Hindlimb muscle (tissue), 1 donor: ENCODE results near the gene CCDC120. TPM values are rescaled to one million over a fixed set of nuclear protein-coding genes. Genes with fewer than 3 reads are reported as not detected.

Source experiments
- DNase-seq: peaks from one replicate; pipeline ENCODE4 v3.0.0-alpha.2; 2013
- polyA plus RNA-seq: library from polyadenylated mRNA; unstranded; fragments of 120-200 nt; gene quantifications from one replicate; pipeline ENCODE4 v1.2.1, GENCODE V29; 2013; ENCODE audit not compliant: insufficient read length

CCDC120 gene
- polyA plus RNA-seq, 1 donor, result 4.6 TPM

DNA sequence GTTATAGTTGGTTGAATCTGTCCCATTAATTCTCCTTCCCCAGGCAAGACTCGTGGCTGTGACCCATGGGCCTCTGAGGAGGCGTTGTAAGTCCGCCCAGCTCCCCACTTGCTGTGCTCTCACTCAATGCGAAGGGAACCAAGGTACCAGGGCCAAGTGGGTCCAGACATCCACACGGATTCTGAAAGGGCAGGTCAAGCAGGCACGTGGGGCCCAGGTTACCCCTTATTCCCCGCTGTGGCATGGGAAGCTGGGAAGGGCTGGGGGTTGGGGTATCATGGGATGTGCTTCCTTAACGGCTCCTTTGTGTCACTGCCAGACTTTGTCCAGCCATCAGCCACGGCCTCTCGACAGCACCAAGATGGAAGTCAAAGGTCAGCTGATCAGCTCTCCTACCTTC is 3.1 kb downstream of the CCDC120 start:
- no peak for DNase-seq

- no peak for DNase-seq
Measured at GRCh38 chrX:49063715-49064114, 4.9 kb downstream of the CCDC120 start.

- no peak for DNase-seq
Measured at GRCh38 chrX:49064303-49064702, 5.5 kb downstream of the CCDC120 start.

DNA sequence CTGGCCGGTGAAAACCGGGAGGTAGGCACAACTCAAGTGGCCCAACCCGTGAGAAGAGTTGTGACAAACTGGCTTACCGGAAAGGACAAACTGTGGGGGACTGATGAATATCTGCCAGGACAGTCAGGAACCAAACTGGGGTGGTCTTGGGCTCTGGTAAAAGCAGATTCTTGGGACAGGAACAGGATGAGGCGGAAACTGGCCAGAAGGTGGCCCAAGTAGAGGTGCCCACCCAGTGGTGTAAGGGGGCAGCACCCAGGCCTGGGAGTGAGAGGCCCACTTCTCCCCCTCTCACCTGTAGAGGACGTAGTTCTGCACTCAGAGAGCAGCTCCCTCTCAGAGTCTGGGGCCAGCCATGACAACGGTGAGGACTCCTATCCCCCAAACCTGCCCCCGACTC is 5.9 kb downstream of the CCDC120 start:
- no peak for DNase-seq

DNA sequence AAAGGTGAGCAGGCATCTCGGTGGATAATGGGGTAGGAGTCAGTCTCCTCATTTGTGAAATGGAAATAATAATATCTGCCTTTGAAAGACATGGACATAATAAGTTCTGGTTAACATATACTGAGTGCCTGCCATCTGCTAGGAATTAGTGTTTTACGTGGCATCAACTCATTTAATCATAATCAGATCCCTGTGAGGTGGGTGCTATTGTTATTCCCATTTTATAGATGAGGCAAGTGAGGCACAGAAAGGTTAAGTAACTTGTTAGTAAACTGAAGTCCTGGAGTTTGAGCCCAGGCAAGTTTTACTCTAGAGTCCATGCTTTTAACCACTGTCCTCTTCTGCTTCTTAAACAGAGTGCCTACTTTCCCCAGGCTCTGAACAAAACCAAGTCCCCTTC is 7.5 kb downstream of the CCDC120 start:
- DNase-seq, result no peak

- DNase-seq, result no peak
Measured at GRCh38 chrX:49066690-49067089, 7.9 kb downstream of the CCDC120 start.

DNA sequence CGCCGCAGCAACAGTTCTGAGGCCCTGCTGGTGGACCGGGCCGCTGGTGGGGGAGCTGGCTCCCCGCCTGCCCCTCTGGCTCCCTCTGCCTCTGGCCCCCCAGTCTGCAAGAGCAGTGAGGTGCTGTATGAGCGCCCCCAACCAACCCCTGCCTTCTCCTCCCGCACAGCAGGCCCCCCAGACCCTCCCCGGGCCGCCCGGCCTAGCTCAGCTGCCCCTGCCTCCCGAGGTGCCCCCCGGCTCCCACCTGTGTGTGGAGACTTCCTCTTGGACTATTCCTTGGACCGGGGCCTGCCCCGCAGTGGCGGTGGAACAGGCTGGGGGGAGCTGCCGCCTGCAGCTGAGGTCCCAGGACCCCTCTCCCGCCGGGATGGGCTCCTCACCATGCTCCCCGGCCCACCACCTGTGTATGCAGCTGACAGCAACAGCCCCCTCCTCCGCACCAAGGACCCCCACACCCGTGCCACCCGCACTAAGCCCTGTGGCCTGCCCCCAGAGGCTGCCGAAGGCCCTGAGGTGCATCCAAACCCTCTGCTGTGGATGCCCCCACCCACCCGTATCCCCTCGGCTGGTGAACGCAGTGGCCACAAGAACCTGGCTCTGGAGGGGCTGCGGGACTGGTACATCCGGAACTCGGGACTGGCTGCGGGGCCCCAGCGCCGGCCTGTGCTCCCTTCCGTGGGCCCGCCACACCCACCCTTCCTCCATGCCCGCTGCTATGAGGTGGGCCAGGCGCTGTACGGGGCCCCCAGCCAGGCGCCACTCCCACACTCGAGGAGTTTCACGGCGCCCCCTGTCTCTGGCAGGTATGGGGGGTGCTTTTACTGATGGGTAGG is 8.7 kb downstream of the CCDC120 start:
- no peak for DNase-seq

DNA sequence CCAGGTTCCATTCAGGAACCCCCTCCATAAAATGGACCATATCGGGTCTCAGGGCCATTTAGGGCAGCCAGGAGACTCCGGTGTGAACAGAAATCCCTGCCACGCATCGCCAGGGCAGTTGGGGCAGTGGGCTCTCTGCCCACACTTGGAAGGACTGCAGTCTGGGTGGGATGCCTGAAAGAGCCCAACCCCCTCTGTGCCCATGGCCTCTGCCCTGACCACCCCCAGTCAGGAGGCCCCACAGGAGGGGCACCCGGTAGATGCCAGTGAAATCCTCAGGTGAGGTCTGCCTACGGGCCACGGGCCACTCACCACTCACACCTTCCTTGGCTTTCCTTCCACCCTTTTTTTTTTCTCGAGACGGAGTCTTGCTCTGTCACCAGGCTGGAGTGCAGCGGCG is 10.2 kb downstream of the CCDC120 start:
- DNase-seq, result no peak

- no peak for DNase-seq
Measured at GRCh38 chrX:49070988-49071387, 12.2 kb downstream of the CCDC120 start.

GRCh38 chrX:49071877-49072711 is 13.3 kb downstream of the CCDC120 start:
- DNase-seq, result peak; percentile 81

DNA sequence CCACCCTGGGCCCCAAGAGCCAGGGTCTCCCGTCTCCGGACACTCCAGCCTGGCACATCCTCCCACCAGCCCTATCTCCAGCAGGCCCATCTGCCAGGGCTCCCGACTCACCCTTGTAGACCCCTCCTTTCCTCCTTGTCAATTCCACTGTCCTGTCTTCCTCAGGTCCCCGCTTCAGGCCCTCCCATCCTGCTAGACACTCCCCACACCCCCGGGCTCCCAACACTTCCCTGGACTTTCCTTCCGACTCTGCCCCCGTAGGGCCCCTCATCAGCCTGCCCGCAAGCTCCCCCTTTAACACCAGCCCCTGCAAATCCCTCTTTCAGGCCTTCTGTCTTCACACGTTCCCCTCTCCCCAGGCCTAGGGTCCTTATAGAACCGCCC is 13.9 kb downstream of the CCDC120 start:
- DNase-seq, result no peak

GRCh38 chrX:49073601-49074575 is 15.1 kb downstream of the CCDC120 start, which contains the start of gene PRAF2:
TSS of gene PRAF2 (minus strand) at chrX:49074002. CDS start at chrX:49073987, 15 bp downstream.
- DNase-seq, result peak; percentile 91

DNA sequence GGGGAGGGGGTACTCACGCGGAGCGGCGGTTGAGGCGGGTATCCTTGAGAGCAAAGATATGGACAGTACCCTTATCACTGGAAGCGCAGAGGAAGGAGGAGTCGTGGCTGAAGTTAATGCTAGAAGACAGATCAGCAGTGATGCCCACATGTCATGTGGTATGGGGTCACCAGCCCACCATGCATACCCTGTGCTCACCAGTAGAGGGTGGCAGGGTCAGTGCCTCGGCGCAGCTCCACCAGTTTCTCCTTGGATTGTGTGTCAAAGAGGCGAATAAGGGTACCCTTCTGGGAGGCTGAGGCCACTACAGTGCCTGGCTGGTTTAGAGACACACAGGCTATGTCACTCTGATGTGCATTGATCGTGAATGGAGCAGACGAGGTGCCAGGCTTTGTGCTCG is 16.5 kb downstream of the CCDC120 start:
- no peak for DNase-seq

DNA sequence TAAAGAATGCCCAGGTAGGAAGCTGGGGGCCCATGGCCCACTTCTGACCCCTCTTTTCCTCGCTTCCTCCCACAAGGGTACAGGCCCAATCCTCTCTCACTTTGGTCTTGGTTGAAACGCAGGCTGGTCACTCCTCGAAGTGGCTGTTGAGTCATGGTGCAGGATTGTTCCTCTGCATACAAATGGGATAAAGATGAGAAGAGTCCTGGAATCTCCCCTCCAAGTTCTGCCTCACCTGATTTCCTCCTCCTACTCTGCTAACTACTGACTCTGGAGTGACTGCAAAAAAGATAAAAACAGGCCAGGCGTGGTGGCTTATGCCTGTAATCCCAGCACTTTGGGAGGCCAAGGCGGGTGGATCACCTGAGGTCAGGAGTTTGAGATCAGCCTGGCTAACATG is 19.1 kb downstream of the CCDC120 start:
- DNase-seq, result no peak

GRCh38 chrX:49079489-49080428 is 21.0 kb downstream of the CCDC120 start, which contains the start of gene WDR45:
TSS of gene WDR45 (minus strand) at chrX:49079887. CDS start at chrX:49078095, 1,792 bp downstream.
- DNase-seq, result peak; percentile 79

DNA sequence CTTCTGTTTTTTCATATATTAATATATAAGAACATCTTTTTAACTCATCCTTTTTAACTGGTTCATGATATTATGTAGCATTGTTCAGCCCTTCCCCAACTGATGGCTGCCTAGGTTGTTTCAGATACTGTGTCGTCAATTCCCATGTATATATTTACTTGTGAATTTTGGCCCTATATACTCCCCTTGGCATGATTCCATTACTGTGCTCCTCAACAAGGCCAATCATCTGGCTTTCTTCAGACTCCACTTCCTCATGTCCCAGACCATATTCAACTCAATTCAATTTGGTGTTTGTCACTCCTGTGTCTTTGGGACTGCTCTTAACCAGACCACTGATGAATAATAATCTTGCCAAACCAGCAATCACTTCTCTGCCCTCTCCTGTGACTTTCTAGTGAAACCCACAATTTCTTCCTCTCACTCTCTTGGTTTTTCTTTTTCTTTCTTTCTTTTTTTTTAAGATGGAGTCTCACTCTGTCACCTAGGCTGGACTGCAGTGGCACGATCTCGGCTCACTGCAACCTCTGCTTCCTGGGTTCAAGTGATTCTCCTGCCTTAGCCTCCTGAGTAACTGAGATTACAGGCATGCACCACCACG is 23.6 kb downstream of the CCDC120 start:
- no peak for DNase-seq

GRCh38 chrX:49089553-49089952 is 30.8 kb downstream of the CCDC120 start:
- DNase-seq, result no peak

GRCh38 chrX:49096419-49096818 is 37.6 kb downstream of the CCDC120 start:
- no peak for DNase-seq

GRCh38 chrX:49100704-49101628 is 42.2 kb downstream of the CCDC120 start:
- peak; percentile 89 for DNase-seq

GRCh38 chrX:49101629-49101984 is 42.8 kb downstream of the CCDC120 start:
- DNase-seq, result no peak
